ENCODE results near the gene CERS1.

CERS1 gene

DNA sequence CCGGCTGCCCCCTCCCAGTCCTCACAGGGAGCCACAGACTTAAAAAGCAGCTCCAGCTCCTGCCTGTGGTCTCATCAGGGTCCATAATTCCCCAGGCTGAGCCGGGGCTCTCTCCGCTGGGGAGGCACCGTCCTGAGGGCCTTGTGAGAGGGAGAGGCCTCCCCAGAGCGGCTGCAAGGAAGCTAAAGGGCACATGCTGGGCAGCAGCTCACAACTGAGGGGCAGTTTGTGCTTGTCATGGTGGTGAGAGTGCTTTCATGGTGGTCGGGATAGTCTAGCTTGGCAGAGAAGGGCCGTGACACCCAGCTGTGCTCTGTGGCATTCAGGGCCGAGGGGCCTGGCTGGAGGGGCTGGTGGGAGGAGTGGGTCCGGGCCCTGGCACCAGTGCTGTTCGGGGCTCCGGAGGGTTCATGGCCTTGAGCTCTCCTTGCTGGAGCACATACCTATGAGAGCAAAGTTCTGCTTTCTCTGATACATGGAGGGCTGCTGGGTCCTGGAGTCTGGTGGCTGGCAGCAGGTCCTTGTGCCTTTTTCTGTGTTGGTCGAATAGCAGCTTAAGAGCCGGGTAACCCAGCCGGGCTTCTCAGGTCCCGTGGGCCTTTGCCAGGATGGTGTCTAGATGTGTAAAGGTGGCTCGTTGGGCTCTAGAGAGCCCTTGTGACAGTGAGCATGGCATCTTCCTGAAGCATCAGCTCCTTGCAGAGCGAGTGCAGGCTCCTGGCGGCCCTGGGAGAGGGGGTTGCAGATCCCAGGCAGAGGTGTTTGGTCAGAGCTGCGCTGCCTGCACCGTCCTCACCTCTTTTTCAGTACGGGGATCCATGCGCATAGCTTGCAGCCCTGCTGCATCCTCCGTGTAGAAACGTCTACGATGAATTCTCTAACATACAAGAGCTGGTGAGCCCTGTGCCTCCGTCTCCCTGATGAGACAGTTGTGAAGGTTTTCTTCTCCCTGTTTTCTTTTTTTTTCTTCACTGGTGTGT lies 55.4 kb downstream of the CERS1 start:
- CTCF ChIA-PET, result interaction anchor here (0.6 to 2.4 kb wide), 4 partner anchors 26 to 390 kb away, joined by 3 to 8 read pairs (median 4); no protein-coding TSS in a partner anchor
- TF ChIP-seq, protein P1, sequence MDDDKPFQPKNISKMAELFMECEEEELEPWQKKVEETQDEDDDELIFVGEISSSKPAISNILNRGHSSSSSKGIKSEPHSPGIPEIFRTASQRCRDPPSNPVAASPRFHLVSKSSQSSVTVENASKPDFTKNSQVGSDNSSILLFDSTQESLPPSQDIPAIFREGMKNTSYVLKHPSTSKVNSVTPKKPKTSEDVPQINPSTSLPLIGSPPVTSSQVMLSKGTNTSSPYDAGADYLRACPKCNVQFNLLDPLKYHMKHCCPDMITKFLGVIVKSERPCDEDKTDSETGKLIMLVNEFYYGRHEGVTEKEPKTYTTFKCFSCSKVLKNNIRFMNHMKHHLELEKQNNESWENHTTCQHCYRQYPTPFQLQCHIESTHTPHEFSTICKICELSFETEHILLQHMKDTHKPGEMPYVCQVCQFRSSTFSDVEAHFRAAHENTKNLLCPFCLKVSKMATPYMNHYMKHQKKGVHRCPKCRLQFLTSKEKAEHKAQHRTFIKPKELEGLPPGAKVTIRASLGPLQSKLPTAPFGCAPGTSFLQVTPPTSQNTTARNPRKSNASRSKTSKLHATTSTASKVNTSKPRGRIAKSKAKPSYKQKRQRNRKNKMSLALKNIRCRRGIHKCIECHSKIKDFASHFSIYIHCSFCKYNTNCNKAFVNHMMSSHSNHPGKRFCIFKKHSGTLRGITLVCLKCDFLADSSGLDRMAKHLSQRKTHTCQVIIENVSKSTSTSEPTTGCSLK (tag by site-specific recombination; IDR thresholded peaks at IDR 0.05), result no peak
- peak; percentile 28; the same call in 1 of the 2 replicates for TF ChIP-seq ZIC2 (tag by site-specific recombination; IDR thresholded peaks at IDR 0.05)
- no peak overlapping the region for H3K4me3 ChIP-seq (ENCODE audit: low read depth, low read length)
- H3K36me3 ChIP-seq (ENCODE audit: control insufficient read depth in 2 of 2, insufficient read depth in 1 of 2, low read length in 2 of 2), result peaks cover 4 to 54% of the 10 kb centered on the region in 2 experiments; a peak in 2 of 3 replicates
- POLR2A ChIA-PET, result interaction anchor here (0.6 to 4.9 kb wide), 3 partner anchors 9 to 97 kb away, joined by 3 to 23 read pairs (median 4); partner anchors contain the start of gene UPF1
- no peaks in the 10 kb centered on the region for H3K9me3 ChIP-seq (ENCODE audit: control insufficient read depth, insufficient read depth, low read depth, low read length)
- H3K4me1 ChIP-seq (ENCODE audit: control insufficient read depth, insufficient read depth, low read length), result peaks cover 16% of the 10 kb centered on the region
- no peak overlapping the region for H3K27ac ChIP-seq (ENCODE audit: extremely low read depth, low read depth, low read length)

DNA sequence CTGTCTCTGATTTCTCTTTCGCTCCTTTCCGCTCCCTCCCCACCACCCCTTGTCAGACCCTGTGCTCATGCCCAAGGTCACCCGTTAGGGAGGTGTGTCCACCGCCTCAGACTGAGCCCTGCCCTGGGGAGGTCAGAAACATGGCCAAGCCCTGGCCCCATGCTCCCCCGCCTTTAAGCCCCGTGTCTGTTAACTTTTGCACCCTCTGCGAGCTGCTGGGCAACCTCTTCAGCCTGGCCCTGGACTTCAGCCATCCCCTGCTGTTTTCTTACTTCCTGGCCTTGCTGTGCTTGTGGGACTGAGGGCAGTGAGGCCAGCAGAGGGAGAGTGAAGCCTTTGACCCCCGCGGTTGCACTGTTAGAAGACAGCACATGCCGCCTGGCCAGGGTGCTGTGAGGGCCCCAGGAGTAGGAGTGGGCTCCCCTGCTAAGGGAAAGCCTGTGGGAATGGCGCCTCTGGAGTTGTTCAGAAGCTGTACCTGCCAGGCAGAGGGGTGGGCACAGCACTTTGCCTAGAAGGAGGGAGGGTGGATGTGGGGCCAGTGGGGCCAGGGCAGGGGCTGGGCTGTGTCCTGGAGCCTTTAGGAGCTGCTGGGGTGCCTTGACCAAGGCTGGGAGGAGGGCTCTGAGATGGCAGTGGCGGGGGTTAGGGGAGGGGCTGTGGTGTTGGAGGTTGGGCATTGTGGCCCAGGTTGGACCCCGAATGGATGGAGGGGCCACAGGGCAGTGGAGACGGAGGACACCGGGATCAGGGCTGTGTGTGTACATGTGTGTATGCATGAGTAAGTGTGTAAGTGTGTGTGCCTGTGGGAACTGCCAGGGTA lies 56.3 kb downstream of the CERS1 start:
- ChIA-PET CTCF (interaction anchor here (2.4 kb wide), 1 partner anchor 27 kb away, joined by 8 read pairs; no protein-coding TSS in a partner anchor), POLR2A (interaction anchor here (4.9 kb wide), 1 partner anchor 8 kb away, joined by 23 read pairs; the partner anchor contains the start of gene UPF1)
- peaks cover 7 to 54% of the 10 kb centered on the region in 2 experiments; a peak in 2 of 3 replicates for H3K36me3 ChIP-seq (ENCODE audit: control insufficient read depth in 2 of 2, insufficient read depth in 1 of 2, low read length in 2 of 2)
- TF ChIP-seq ZNF350 (tag by site-specific recombination; IDR thresholded peaks at IDR 0.05) (no peak), GLIS1 (tag by site-specific recombination; IDR thresholded peaks at IDR 0.05) (0 out of 2 replicates have a peak, but pooled peaks have one; percentile 4), ZBTB20 (tag by site-specific recombination; IDR thresholded peaks at IDR 0.05) (0 out of 2 replicates have a peak, but pooled peaks have one; percentile 28), ZIC2 (tag by site-specific recombination; IDR thresholded peaks at IDR 0.05) (peak; percentile 91)
- no peak overlapping the region for H3K4me3 ChIP-seq (ENCODE audit: low read depth, low read length)
- H3K9me3 ChIP-seq (ENCODE audit: control insufficient read depth, insufficient read depth, low read depth, low read length), result no peaks in the 10 kb centered on the region
- peaks cover 16% of the 10 kb centered on the region for H3K4me1 ChIP-seq (ENCODE audit: control insufficient read depth, insufficient read depth, low read length)
- no peak overlapping the region for H3K27ac ChIP-seq (ENCODE audit: extremely low read depth, low read depth, low read length)

DNA sequence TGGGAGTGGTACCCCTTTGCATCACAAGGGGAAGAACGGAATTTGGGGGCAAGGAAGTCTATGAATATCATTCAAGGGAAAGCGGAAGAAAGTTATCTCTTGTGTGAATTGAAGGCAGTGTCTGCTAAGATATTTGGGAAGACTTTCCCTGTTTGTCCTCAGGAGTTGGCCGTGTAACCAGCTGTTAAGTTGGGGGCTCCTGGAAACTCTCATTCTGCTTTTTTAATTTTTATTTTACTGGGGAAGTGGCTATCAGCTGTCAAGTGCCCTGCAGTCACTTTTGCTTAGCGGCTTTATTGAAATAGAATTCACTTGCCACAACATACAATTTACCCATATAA lies 61.3 kb downstream of the CERS1 start:
- POLR2A ChIA-PET, result interaction anchor here (0.6 to 1.4 kb wide), 3 partner anchors 9 to 283 kb away, joined by 3 to 4 read pairs (median 3); partner anchors contain the start of genes COPE and DDX49

More for the DNA sequence above, 61.3 kb downstream of the CERS1 start:
- H3K27ac ChIP-seq (ENCODE audit: extremely low read depth, low read depth, low read length), result no peak overlapping the region
- H3K36me3 ChIP-seq (ENCODE audit: control insufficient read depth in 2 of 2, insufficient read depth in 1 of 2, low read length in 2 of 2), result peaks cover 7 to 60% of the 10 kb centered on the region in 2 experiments; a peak in 2 of 3 replicates
- TF ChIP-seq ZNF626 (tag by site-specific recombination; IDR thresholded peaks at IDR 0.05) (no peak), PRDM1 (tag by site-specific recombination; IDR thresholded peaks at IDR 0.05) (peak; percentile 85), ZNF530 (tag by site-specific recombination; IDR thresholded peaks at IDR 0.05; ENCODE audit: low read depth) (no peak)
- TF ChIP-seq, protein P2, sequence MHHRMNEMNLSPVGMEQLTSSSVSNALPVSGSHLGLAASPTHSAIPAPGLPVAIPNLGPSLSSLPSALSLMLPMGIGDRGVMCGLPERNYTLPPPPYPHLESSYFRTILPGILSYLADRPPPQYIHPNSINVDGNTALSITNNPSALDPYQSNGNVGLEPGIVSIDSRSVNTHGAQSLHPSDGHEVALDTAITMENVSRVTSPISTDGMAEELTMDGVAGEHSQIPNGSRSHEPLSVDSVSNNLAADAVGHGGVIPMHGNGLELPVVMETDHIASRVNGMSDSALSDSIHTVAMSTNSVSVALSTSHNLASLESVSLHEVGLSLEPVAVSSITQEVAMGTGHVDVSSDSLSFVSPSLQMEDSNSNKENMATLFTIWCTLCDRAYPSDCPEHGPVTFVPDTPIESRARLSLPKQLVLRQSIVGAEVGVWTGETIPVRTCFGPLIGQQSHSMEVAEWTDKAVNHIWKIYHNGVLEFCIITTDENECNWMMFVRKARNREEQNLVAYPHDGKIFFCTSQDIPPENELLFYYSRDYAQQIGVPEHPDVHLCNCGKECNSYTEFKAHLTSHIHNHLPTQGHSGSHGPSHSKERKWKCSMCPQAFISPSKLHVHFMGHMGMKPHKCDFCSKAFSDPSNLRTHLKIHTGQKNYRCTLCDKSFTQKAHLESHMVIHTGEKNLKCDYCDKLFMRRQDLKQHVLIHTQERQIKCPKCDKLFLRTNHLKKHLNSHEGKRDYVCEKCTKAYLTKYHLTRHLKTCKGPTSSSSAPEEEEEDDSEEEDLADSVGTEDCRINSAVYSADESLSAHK (tag by site-specific recombination; IDR thresholded peaks at IDR 0.05), result peak; percentile 95
- peak overlapping the region; percentile 87 for H3K4me3 ChIP-seq (ENCODE audit: low read depth, low read length)
- 0 out of 2 replicates have a peak, but pooled peaks cover 3% of the 10 kb centered on the region for H3K4me1 ChIP-seq (ENCODE audit: control insufficient read depth, insufficient read depth, low read length)
- no peaks in the 10 kb centered on the region for H3K9me3 ChIP-seq (ENCODE audit: control insufficient read depth, insufficient read depth, low read depth, low read length)
- CTCF ChIA-PET, result interaction anchor here (1.1 to 7.7 kb wide), 2 partner anchors 11 to 12 kb away, joined by 3 to 69 read pairs; no protein-coding TSS in a partner anchor

Data from HEK293 (cell line).